OCI-M2 (cell line): ENCODE measurements around the gene TLR9.
"Not testable (repeated sequence)": the region's sequence is repeated elsewhere in the genome, so short reads cannot be mapped to it uniquely, and the experiment has no call there.

Experiments
- DNase-seq: peaks from one replicate; lab custom pipeline; 2025; ENCODE audit not compliant: unreplicated experiment; lab: John Stamatoyannopoulos, UW

TLR9 gene

GRCh38 chr3:52225452-52226228, at the start of gene TLR9:
TSS of gene TLR9 (minus strand) at chr3:52225645. CDS start at chr3:52225529, 116 bp downstream.
- no peak for DNase-seq

GRCh38 chr3:52274781-52275180, 49.3 kb upstream of the TLR9 start:
- not testable (repeated sequence) for DNase-seq

GRCh38 chr3:52272831-52273230, 47.4 kb upstream of the TLR9 start:
- no peak for DNase-seq

- not testable (repeated sequence) for DNase-seq
Observed at GRCh38 chr3:52272172-52272571, 46.7 kb upstream of the TLR9 start.

- no peak for DNase-seq
Observed at GRCh38 chr3:52270252-52270754, 44.9 kb upstream of the TLR9 start.

GRCh38 chr3:52269776-52270175, 44.3 kb upstream of the TLR9 start:
- no peak for DNase-seq

- DNase-seq, result no peak
Observed at GRCh38 chr3:52268036-52268435, 42.6 kb upstream of the TLR9 start.

GRCh38 chr3:52265387-52265786, 39.9 kb upstream of the TLR9 start:
- DNase-seq, result no peak

GRCh38 chr3:52262447-52262846, 37.0 kb upstream of the TLR9 start:
- no peak for DNase-seq

GRCh38 chr3:52259448-52259847, 34.0 kb upstream of the TLR9 start:
- DNase-seq, result no peak

- DNase-seq, result no peak
Observed at GRCh38 chr3:52259035-52259434, 33.6 kb upstream of the TLR9 start.

- DNase-seq, result no peak
Observed at GRCh38 chr3:52257911-52258310, 32.5 kb upstream of the TLR9 start.

- no peak for DNase-seq
Observed at GRCh38 chr3:52256622-52257021, 31.2 kb upstream of the TLR9 start.

- no peak for DNase-seq
Observed at GRCh38 chr3:52256159-52256558, 30.7 kb upstream of the TLR9 start.

- no peak for DNase-seq
Observed at GRCh38 chr3:52254608-52255007, 29.2 kb upstream of the TLR9 start.

GRCh38 chr3:52253314-52254304, 28.2 kb upstream of the TLR9 start:
- DNase-seq, result no peak

- no peak for DNase-seq
Observed at GRCh38 chr3:52250122-52250521, 24.7 kb upstream of the TLR9 start.

GRCh38 chr3:52249683-52250082, 24.2 kb upstream of the TLR9 start:
- DNase-seq, result no peak

GRCh38 chr3:52248816-52249547, 23.5 kb upstream of the TLR9 start:
- no peak for DNase-seq

GRCh38 chr3:52248165-52248541, 22.7 kb upstream of the TLR9 start:
- no peak for DNase-seq
